HT-29 (cell line): Measurements from ENCODE around the gene NSFL1C. TPM values are rescaled to one million over a fixed set of nuclear protein-coding genes. Genes with fewer than 3 reads are reported as not detected.

Experiments
- DNase-seq: peaks from one replicate; pipeline ENCODE4 v3.0.0-alpha.2; 2015; ENCODE audit warnings: low spot score
- total RNA-seq: library from RNA; depleted of rRNA; stranded (reverse); fragments of >200 nt; shearing (Covaris generic); gene quantifications from 2 replicates; pipeline ENCODE4 v1.2.3, GENCODE V29; 2014; rRNA removed

The NSFL1C gene
- total RNA-seq, 1 experiment from 2014 or later: 38.6 TPM

- DNase-seq: peak; percentile 96
Observed at GRCh38 chr20:1392693-1393506, 73.7 kb downstream of the NSFL1C start, which contains the start of gene FKBP1A. FKBP1A (minus strand) TSS chr20:1393054; CDS start chr20:1392998, 56 bp downstream.

GRCh38 chr20:1392443-1392692, 74.3 kb downstream of the NSFL1C start:
- no peak for DNase-seq

Other genes starting within 250 kb of the NSFL1C start
- not detected in 2 replicates for gene RAD21L1, start 240.8 kb downstream of the NSFL1C start, total RNA-seq
- 0.13 and 0.36 TPM in 2 replicates for gene SNPH, start 200.6 kb downstream of the NSFL1C start, total RNA-seq
- 19.1 and 22.4 TPM in 2 replicates for gene SDCBP2, start 137.7 kb downstream of the NSFL1C start, total RNA-seq
- gene FKBP1A, start 73.8 kb downstream of the NSFL1C start, total RNA-seq: 86.3 and 91.6 TPM in 2 replicates
- gene SIRPB2, start 24.6 kb upstream of the NSFL1C start, total RNA-seq: not detected in 2 replicates
- not detected in 2 replicates for gene SIRPD, start 90.9 kb upstream of the NSFL1C start, total RNA-seq
- gene SIRPB1, start 153.2 kb upstream of the NSFL1C start, total RNA-seq: 0.47 TPM in 1 of 2 replicates, not detected in the other
- not detected in 2 replicates for gene SIRPG, start 190.9 kb upstream of the NSFL1C start, total RNA-seq